HepG2 (cell line): ENCODE results near the gene ADSS2. TPM values are rescaled to one million over a fixed set of nuclear protein-coding genes. Genes with fewer than 3 reads are reported as not detected.
A peak's percentile ranks its signal among the peaks of the same experiment; 100 is the strongest.

Source experiments
- ATAC-seq: fragments of 200-7000 bp; cut with Tn5 transposase; 3 replicates; pipeline ENCODE4 v1.9.1; 2020; ENCODE audit warnings: mild to moderate bottlenecking, moderate library complexity
- BruUV-seq: library from RNA; stranded (reverse); fragments of 400-500 nt; replicated peaks from 2 replicates; lab custom pipeline; 2021; lab: Mats Ljungman, UMichigan
- CTCF ChIA-PET: fragments of 300-600 bp; formaldehyde crosslinking; extraction: SDS; loops from one replicate; lab custom pipeline; 2021; ENCODE audit warnings: low total read pairs, inconsistent platforms, low intra/inter-chr PET ratio; lab: Yijun Ruan, JAX
- POLR2A ChIA-PET: fragments of 350-600 bp; sonication (Branson Sonifier 250); formaldehyde crosslinking; loops from one replicate; lab custom pipeline; 2020; ENCODE audit warnings: antibody characterized with exemption, inconsistent platforms; lab: Yijun Ruan, JAX
- DNase-seq: peaks from one replicate; pipeline ENCODE4 v3.0.0-alpha.2; 2015; ENCODE audit warnings: low spot score
- FAIRE-seq: peaks from 3 replicates; lab custom pipeline; 2011; peaks lifted over from hg19 to GRCh38; lab: Jason Lieb, UNC
- H2AFZ ChIP-seq: one replicate; pipeline ENCODE4 v1.6.1; 2011; ENCODE audit warnings: low read length, inconsistent platforms
- H3K27ac ChIP-seq: fragments of 300-600 bp; 3 replicates; pipeline ENCODE4 v1.8.0; 2011; ENCODE audit warnings: mixed run types, mild to moderate bottlenecking, mixed read lengths, low read length, inconsistent platforms; ENCODE audit not compliant: insufficient read depth; ENCODE audit errors: extremely low read length
- H3K27me3 ChIP-seq, 2 experiments: fragments of 200-600 bp in 1 of 2; 2 replicates in 1 of 2; 3 replicates in 1 of 2; pipeline versions ENCODE4 v1.6.0 to v1.8.0; 2011; ENCODE audit warnings: low read length in 2 of 2, mild to moderate bottlenecking in 2 of 2, moderate library complexity in 2 of 2, inconsistent platforms in 1 of 2; ENCODE audit not compliant: insufficient read depth in 2 of 2, control insufficient read depth in 1 of 2
- H3K36me3 ChIP-seq, 2 experiments: fragments of 200-600 bp in 1 of 2; replicated peaks in 1 of 2; 2 replicates in 1 of 2; 3 replicates in 1 of 2; pipeline versions ENCODE4 v1.5.1 to v1.8.0; 2011; ENCODE audit warnings: low read length in 2 of 2, inconsistent platforms in 1 of 2; ENCODE audit not compliant: insufficient read depth in 2 of 2, control insufficient read depth in 1 of 2
- H3K4me1 ChIP-seq: 2 replicates; pipeline ENCODE4 v1.5.1; 2012; ENCODE audit warnings: low read length, inconsistent platforms; ENCODE audit not compliant: insufficient read depth
- H3K4me2 ChIP-seq: 2 replicates; pipeline ENCODE4 v1.6.0; 2011; ENCODE audit warnings: low read depth, low read length, inconsistent platforms
- H3K4me3 ChIP-seq, 3 experiments: fragments of 200-600 bp in 1 of 3; sonication (generic), shearing (Covaris generic) in 1 of 3; replicated peaks in 1 of 3; 2 replicates each; pipeline ENCODE4 v1.5.1; 2011 to 2016; ENCODE audit warnings: low read length in 3 of 3, inconsistent platforms in 2 of 3, low read depth in 2 of 3, mild to moderate bottlenecking in 2 of 3, control low read depth in 1 of 3, mixed read lengths in 1 of 3; ENCODE audit not compliant: insufficient read depth in 1 of 3
- H3K79me2 ChIP-seq: one replicate; pipeline ENCODE4 v1.6.1; 2011; ENCODE audit warnings: low read length, inconsistent platforms; ENCODE audit not compliant: insufficient read depth
- H3K9ac ChIP-seq: 2 replicates; pipeline ENCODE4 v1.6.0; 2011; ENCODE audit warnings: mild to moderate bottlenecking, low read depth, low read length, inconsistent platforms; ENCODE audit not compliant: insufficient read depth
- H3K9me3 ChIP-seq: 2 replicates; pipeline ENCODE4 v1.5.1; 2012; ENCODE audit warnings: mild to moderate bottlenecking, low read length
- H4K20me1 ChIP-seq: 2 replicates; pipeline ENCODE4 v1.6.0; 2011; ENCODE audit warnings: inconsistent platforms, mild to moderate bottlenecking, low read length, moderate library complexity; ENCODE audit not compliant: insufficient read depth
- CENPX ChIP-seq: sonication (generic); formaldehyde crosslinking; IDR thresholded peaks from 2 replicates; pipeline ENCODE4 v1.9.0; 2021; ENCODE audit warnings: mild to moderate bottlenecking, missing genetic modification reagents, moderate library complexity
- DMAP1 ChIP-seq: IDR thresholded peaks from 2 replicates; pipeline ENCODE4 v1.6.1; 2016
- GATAD1 ChIP-seq: IDR thresholded peaks from 2 replicates; pipeline ENCODE4 v1.6.1; 2016; ENCODE audit warnings: missing genetic modification reagents, missing compliant biosample characterization
- HOXD1 ChIP-seq: sonication (generic); formaldehyde crosslinking; IDR thresholded peaks from 2 replicates; pipeline ENCODE4 v1.5.0; 2020; ENCODE audit warnings: missing genetic modification reagents
- NONO ChIP-seq, 2 experiments: fragments of 450-650 bp in 1 of 2; sonication (generic) in 1 of 2; formaldehyde crosslinking in 1 of 2; IDR thresholded peaks in 1 of 2; conservative IDR thresholded peaks in 1 of 2; 2 replicates each; pipeline versions ENCODE4 v1.6.1 to v1.8.0; 2017 to 2022; ENCODE audit warnings: mild to moderate bottlenecking in 1 of 2, missing genetic modification reagents in 1 of 2, moderate library complexity in 1 of 2
- RBM22 ChIP-seq: fragments of 200-400 bp; formaldehyde crosslinking; optimal IDR thresholded peaks from 2 replicates; pipeline ENCODE3; 2017; ENCODE audit warnings: mild to moderate bottlenecking, low read length, moderate library complexity
- SUZ12 ChIP-seq: fragments of 150-350 bp; IDR thresholded peaks from 2 replicates; pipeline ENCODE4 v1.6.1; 2014; ENCODE audit warnings: low read depth, low read length
- TEAD3 ChIP-seq: optimal IDR thresholded peaks from 2 replicates; pipeline ENCODE3; 2016; ENCODE audit warnings: borderline replicate concordance
- ZGPAT ChIP-seq: IDR thresholded peaks from 2 replicates; pipeline ENCODE4 v1.6.1; 2016; ENCODE audit warnings: mild to moderate bottlenecking
- ZNF143 ChIP-seq: sonication (generic); formaldehyde crosslinking; IDR thresholded peaks from 2 replicates; pipeline ENCODE4 v1.4.0; 2020; ENCODE audit warnings: missing genetic modification reagents
- ZNF230 ChIP-seq: sonication (generic); formaldehyde crosslinking; IDR thresholded peaks from 2 replicates; pipeline ENCODE4 v1.4.0; 2020; ENCODE audit warnings: mild to moderate bottlenecking, missing genetic modification reagents
- ZNF234 ChIP-seq: sonication (generic); formaldehyde crosslinking; conservative IDR thresholded peaks from 2 replicates; pipeline ENCODE4 v1.5.1; 2020; ENCODE audit warnings: mild to moderate bottlenecking, missing genetic modification reagents
- ZNF772 ChIP-seq: sonication (generic); formaldehyde crosslinking; IDR thresholded peaks from 2 replicates; pipeline ENCODE4 v1.5.0; 2020; ENCODE audit warnings: mild to moderate bottlenecking, missing genetic modification reagents
- WGBS: methylation state at CpG from one replicate; pipeline ENCODE4 v1.1.6; 2017; ENCODE audit warnings: low lambda C conversion rate; 5-methylcytosine and 5-hydroxymethylcytosine counted together
- in situ Hi-C: cut with HindIII; loops from 2 replicates; pipeline ENCODE4 v1.10.0; 2017; ENCODE audit warnings: low pct_unique_long_range_greater_than_20kb; ENCODE audit not compliant: extremely low pct_ligation_motif_present
- intact Hi-C: fragments of 100-400 bp; cut with micrococcal nuclease; formaldehyde crosslinking; loops from one replicate; pipeline ENCODE4 v1.10.0; 2022; ENCODE audit not compliant: unreplicated experiment
- polyA plus RNA-seq, 8 experiments: library from polyadenylated mRNA; depleted of rRNA in 3 of 8; stranded (reverse) in 7 of 8; unstranded in 1 of 8; fragments of >200 nt; fragmentation: Illumina TruSeq in 4 of 8; extraction: Trizol in 4 of 8; gene quantifications; 2 replicates each; pipeline versions ENCODE4 v1.2.1 to v1.2.3, GENCODE V29; 2011 to 2016; ENCODE audit warnings: low read depth in 4 of 8, missing spikeins in 1 of 8, mixed read lengths in 1 of 8; ENCODE audit not compliant: insufficient read depth in 1 of 8
- total RNA-seq, 5 experiments: library from RNA; depleted of rRNA; stranded (reverse); fragments of >200 nt; fragmentation: Illumina TruSeq; extraction: Trizol; gene quantifications; 2 replicates each; pipeline ENCODE4 v1.2.3, GENCODE V29; 2016; ENCODE audit warnings: low read depth in 1 of 5
- TF ChIP-seq, protein P1 (sequence below): sonication (generic); formaldehyde crosslinking; conservative IDR thresholded peaks from 2 replicates; pipeline ENCODE4 v1.4.0; 2020; ENCODE audit warnings: missing genetic modification reagents
- TF ChIP-seq, protein P2 (sequence below): IDR thresholded peaks from 2 replicates; pipeline ENCODE4 v1.6.1; 2016; ENCODE audit warnings: low read depth, control low read depth
- TF ChIP-seq, protein P3 (sequence below): sonication (generic); formaldehyde crosslinking; IDR thresholded peaks from 2 replicates; pipeline ENCODE4 v1.4.0; 2020; ENCODE audit warnings: missing genetic modification reagents

The ADSS2 gene
- total and polyA plus RNA-seq, 2 of the 13 experiments (the other 11 are each of a cell fraction or from before 2014, with no cell fraction given): 15.1 to 43.4 TPM

- TF ChIP-seq ZGPAT: no peak
- no peak for TF ChIP-seq RBM22
Observed at GRCh38 chr1:244454412-244454811, 2.7 kb upstream of the ADSS2 start (continued).

- ChIA-PET POLR2A (no interaction called here), CTCF (no interaction called here)
- Histone ChIP-seq H3K4me2 (peak overlapping the region; percentile 91), H3K4me1 (peaks cover 44% of the 10 kb centered on the region), H3K9ac (peak overlapping the region; percentile 88), H3K79me2 (peaks cover 38% of the 10 kb centered on the region), H3K27ac (peak overlapping the region; percentile 93), H3K27me3 (no peaks in the 10 kb centered on the region; a peak in 2 of 5 replicates), H3K9me3 (no peaks in the 10 kb centered on the region), H3K36me3 (peaks cover 0 to 1% of the 10 kb centered on the region in 2 experiments; a peak in 1 of 5 replicates), H3K4me3 (peak overlapping the region; percentile 63 to 97 (median 90)), H2AFZ (peak overlapping the region; percentile 99), H4K20me1 (no peaks in the 10 kb centered on the region)
- intact Hi-C loops (loop anchor here (1.0 to 10.0 kb wide), 4 partner anchors 127 to 397 kb away; partner anchors contain the start of genes COX20 and ZBTB18), in situ Hi-C loops (loop anchor here (10.0 kb wide), 1 partner anchor 203 kb away; the partner anchor contains the start of gene DESI2)
- 14% methylated on average over 16 of the region's 47 CpGs for WGBS
- peak; percentile 97 for DNase-seq
- BruUV-seq: TSS peak; percentile 70
- peak; percentile 97 for ATAC-seq
- peak; percentile 94 for FAIRE-seq
- TF ChIP-seq, protein P1, sequence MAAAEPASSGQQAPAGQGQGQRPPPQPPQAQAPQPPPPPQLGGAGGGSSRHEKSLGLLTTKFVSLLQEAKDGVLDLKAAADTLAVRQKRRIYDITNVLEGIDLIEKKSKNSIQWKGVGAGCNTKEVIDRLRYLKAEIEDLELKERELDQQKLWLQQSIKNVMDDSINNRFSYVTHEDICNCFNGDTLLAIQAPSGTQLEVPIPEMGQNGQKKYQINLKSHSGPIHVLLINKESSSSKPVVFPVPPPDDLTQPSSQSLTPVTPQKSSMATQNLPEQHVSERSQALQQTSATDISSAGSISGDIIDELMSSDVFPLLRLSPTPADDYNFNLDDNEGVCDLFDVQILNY (CRISPR knock-in tag): peak; percentile 80; the same call in 1 of the 2 replicates
- peak; percentile 6; the same call in 1 of the 2 replicates for TF ChIP-seq DMAP1 (CRISPR knock-in tag)
- peak; percentile 38 for TF ChIP-seq TEAD3 (CRISPR knock-in tag)
- 0 out of 2 replicates have a peak, but pooled peaks have one; percentile 19 for TF ChIP-seq HOXD1 (CRISPR knock-in tag)
- peak; percentile 87 for TF ChIP-seq SUZ12
- TF ChIP-seq ZNF230: no peak
- peak; percentile 98 for TF ChIP-seq ZNF143 (CRISPR knock-in tag)
- TF ChIP-seq ZNF234 (CRISPR knock-in tag): no peak
- no peak for TF ChIP-seq CENPX
- no peak for TF ChIP-seq NONO (IDR thresholded peaks at IDR 0.05)
- peak; percentile 0; the same call in 1 of the 2 replicates for TF ChIP-seq NONO (CRISPR knock-in tag; conservative IDR thresholded peaks at IDR 0.05)
- TF ChIP-seq GATAD1 (CRISPR knock-in tag): peak; percentile 72
- peak; percentile 21; the same call in 1 of the 2 replicates for TF ChIP-seq ZNF772
- TF ChIP-seq, protein P2, sequence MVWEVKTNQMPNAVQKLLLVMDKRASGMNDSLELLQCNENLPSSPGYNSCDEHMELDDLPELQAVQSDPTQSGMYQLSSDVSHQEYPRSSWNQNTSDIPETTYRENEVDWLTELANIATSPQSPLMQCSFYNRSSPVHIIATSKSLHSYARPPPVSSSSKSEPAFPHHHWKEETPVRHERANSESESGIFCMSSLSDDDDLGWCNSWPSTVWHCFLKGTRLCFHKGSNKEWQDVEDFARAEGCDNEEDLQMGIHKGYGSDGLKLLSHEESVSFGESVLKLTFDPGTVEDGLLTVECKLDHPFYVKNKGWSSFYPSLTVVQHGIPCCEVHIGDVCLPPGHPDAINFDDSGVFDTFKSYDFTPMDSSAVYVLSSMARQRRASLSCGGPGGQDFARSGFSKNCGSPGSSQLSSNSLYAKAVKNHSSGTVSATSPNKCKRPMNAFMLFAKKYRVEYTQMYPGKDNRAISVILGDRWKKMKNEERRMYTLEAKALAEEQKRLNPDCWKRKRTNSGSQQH (CRISPR knock-in tag): no peak
- TF ChIP-seq, protein P3, sequence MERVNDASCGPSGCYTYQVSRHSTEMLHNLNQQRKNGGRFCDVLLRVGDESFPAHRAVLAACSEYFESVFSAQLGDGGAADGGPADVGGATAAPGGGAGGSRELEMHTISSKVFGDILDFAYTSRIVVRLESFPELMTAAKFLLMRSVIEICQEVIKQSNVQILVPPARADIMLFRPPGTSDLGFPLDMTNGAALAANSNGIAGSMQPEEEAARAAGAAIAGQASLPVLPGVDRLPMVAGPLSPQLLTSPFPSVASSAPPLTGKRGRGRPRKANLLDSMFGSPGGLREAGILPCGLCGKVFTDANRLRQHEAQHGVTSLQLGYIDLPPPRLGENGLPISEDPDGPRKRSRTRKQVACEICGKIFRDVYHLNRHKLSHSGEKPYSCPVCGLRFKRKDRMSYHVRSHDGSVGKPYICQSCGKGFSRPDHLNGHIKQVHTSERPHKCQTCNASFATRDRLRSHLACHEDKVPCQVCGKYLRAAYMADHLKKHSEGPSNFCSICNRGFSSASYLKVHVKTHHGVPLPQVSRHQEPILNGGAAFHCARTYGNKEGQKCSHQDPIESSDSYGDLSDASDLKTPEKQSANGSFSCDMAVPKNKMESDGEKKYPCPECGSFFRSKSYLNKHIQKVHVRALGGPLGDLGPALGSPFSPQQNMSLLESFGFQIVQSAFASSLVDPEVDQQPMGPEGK (CRISPR knock-in tag): no peak; the same call in none of the 2 replicates
Observed at GRCh38 chr1:244451951-244452795, 464 bp upstream of the ADSS2 start.
